ACC112 (cell line): Measurements from ENCODE around the gene RGS14.
"Not testable (repeated sequence)": the region's sequence is repeated elsewhere in the genome, so short reads cannot be mapped to it uniquely, and the experiment has no call there.

Source experiments
- H2AFZ ChIP-seq: fragments of 200-600 bp; sonication (generic); one replicate; pipeline ENCODE4 v1.6.0; 2017; ENCODE audit warnings: antibody characterized with exemption, low read length; ENCODE audit not compliant: unreplicated experiment
- H3K27ac ChIP-seq: fragments of 200-600 bp; sonication (generic); 2 replicates; pipeline ENCODE4 v1.5.1; 2014; ENCODE audit warnings: low read depth, mild to moderate bottlenecking, antibody characterized with exemption, low read length, moderate library complexity
- H3K27me3 ChIP-seq: fragments of 200-600 bp; sonication (generic); 2 replicates; pipeline ENCODE4 v1.6.1; 2014; ENCODE audit warnings: mild to moderate bottlenecking, antibody characterized with exemption, low read length, moderate library complexity, mixed read lengths; ENCODE audit not compliant: insufficient read depth
- H3K36me3 ChIP-seq: fragments of 200-600 bp; sonication (generic); 2 replicates; pipeline ENCODE4 v1.6.1; 2016; ENCODE audit warnings: mild to moderate bottlenecking, antibody characterized with exemption, low read length, moderate library complexity, mixed read lengths; ENCODE audit not compliant: insufficient read depth
- H3K4me1 ChIP-seq: fragments of 200-600 bp; sonication (generic); one replicate; pipeline ENCODE4 v1.6.1; 2016; ENCODE audit warnings: low read length, mixed read lengths; ENCODE audit not compliant: insufficient read depth, unreplicated experiment, control insufficient read depth
- H3K4me3 ChIP-seq: fragments of 200-600 bp; sonication (generic); 2 replicates; pipeline ENCODE4 v1.5.1; 2014; ENCODE audit warnings: mild to moderate bottlenecking, low read depth, low read length
- H3K79me2 ChIP-seq: fragments of 200-600 bp; sonication (generic); one replicate; pipeline ENCODE4 v1.6.0; 2016; ENCODE audit warnings: low read length; ENCODE audit not compliant: control insufficient read depth, unreplicated experiment, insufficient read depth

Gene RGS14

DNA sequence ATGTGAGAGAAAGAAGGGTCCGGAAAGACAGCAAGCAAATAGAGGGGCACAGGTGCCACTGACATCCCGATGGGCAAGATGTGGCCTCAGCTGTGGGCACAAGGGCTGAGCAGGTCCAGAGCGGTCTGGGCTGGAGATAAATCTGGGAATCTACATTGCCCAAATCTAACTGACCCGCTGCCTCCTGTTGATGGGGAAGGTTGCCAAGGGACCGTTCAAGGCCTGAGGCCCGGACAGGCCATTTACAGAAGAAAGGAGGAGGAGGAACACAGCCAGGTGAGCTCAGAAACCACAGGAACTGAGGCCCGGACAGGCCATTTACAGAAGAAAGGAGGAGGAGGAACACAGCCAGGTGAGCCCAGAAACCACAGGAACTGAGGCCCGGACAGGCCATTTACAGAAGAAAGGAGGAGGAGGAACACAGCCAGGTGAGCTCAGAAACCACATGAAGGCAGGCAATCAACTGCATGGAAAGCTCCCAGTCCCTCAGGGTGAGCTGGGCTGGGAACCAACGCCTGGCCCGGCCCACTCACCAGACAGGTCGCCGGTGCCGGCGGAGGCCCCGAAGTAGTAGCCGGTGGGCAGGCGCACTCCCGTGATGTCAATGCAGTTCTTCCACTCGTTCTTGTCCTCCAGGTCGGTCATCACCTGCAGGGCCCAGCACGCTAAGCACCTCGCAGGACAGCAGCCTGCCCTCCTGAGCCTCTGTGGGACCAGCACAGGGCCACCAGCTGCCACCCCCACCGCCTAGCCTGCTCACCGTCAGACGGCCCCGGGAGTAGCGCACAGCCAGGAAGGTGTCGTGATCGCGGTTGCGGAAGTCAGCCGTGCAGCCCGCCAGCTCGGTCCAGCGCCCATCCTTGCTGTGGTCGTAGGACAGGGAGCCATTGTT is 20.9 kb upstream of the RGS14 start:
- H3K79me2 ChIP-seq: peaks cover 5% of the 10 kb centered on the region
- no peak overlapping the region for H3K27ac ChIP-seq
- no peaks in the 10 kb centered on the region for H3K4me1 ChIP-seq
- no peak overlapping the region for H2AFZ ChIP-seq
- no peaks in the 10 kb centered on the region for H3K27me3 ChIP-seq
- no peak overlapping the region for H3K4me3 ChIP-seq
- 0 out of 2 replicates have a peak, but pooled peaks cover 4% of the 10 kb centered on the region for H3K36me3 ChIP-seq

DNA sequence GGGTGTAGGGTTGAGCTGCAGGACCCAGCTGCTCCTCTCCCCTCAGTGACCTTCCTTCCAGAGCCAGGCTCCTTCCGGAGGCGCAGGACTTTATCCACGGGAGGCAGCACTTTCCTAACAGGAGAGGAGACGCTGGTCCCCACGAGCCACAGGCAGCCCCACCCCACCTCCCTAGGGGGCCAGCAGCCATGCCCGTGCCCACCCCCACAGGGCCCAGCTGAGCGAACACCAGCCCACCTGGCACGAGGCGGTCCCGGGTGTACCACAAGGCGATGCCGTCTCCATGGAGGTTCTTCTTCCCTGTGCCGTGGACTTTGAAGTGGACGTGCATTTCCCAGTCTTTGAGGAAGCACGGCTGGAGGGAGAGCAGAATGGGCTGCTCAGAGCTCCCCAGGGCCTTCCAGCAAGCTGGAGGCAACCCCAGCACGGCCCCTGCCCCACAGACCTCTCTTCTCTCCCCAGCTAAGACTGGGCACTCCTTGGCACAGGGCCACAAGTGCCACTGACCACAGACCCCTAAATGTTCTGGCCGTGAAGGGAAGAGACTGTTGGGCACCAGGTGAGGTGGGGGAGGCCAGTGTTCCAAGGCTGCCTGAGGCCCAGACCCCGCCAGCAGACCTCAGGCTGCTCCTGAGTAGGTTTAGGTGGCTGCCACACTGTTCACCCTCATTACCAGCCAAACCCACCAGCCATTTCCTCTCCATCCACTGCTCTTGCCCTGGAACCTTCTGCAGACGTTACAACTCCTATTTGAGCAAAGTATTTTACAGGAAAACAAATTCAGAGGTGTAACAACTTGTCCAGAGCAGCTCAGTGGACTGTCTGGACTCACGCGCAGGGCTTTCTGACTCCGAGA is 19.2 kb upstream of the RGS14 start:
- H3K36me3 ChIP-seq: 0 out of 2 replicates have a peak, but pooled peaks cover 3% of the 10 kb centered on the region
- H3K27ac ChIP-seq: no peak overlapping the region
- peaks cover 8% of the 10 kb centered on the region for H3K79me2 ChIP-seq
- no peaks in the 10 kb centered on the region for H3K27me3 ChIP-seq
- no peaks in the 10 kb centered on the region for H3K4me1 ChIP-seq
- H3K4me3 ChIP-seq: no peak overlapping the region
- no peak overlapping the region for H2AFZ ChIP-seq

DNA sequence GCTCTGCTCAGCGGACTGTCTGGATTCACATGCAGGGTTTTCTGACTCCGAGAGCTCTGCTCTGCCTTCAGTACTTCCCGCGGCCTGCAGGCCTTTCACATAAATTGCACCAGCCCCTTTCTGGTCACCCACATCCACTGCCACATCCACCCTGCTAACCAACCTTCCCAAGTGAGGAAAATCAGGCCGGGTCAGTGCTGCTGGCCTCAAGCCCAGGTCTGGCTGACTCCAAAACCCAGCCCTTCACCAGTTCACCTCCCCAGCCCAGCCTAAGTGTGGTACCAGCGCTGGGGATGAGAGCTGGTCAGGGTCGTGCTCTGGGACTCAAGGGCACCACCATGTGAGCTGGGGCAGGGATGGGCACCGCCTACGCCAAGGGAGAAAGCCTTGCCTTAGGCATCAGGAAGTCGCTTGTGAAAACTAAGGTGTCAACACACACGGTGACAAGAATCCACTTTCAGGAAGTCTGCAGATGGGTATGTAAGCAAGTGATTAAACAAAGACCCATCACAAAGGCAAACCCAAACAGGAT is 18.6 kb upstream of the RGS14 start:
- Histone ChIP-seq H3K4me3 (no peak overlapping the region), H3K4me1 (no peaks in the 10 kb centered on the region), H2AFZ (no peak overlapping the region), H3K27ac (no peak overlapping the region), H3K27me3 (no peaks in the 10 kb centered on the region), H3K36me3 (no peaks in the 10 kb centered on the region), H3K79me2 (peaks cover 12% of the 10 kb centered on the region)

DNA sequence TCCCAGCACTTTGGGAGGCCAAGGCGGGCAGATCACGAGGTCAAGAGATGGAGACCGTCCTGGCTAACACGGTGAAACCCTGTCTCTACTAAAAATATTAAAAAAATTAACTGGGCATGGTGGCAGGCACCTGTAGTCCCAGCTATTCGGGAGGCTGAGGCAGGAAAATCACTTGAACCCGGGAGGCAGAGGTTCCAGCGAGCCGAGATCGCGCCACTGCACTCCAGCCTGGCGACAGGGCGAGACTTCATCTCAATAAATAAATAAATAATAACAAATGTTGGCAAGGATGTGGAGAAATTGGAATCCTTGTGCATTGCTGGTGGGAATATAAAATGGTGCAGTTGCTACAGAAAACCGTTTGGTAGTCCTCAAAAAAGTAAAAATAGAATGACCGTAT is 14.7 kb upstream of the RGS14 start:
- not testable (repeated sequence) for H3K27me3 ChIP-seq, H3K27ac ChIP-seq, H3K4me1 ChIP-seq, H3K36me3 ChIP-seq, H2AFZ ChIP-seq, H3K4me3 ChIP-seq
- peaks cover 40% of the 10 kb centered on the region for H3K79me2 ChIP-seq

DNA sequence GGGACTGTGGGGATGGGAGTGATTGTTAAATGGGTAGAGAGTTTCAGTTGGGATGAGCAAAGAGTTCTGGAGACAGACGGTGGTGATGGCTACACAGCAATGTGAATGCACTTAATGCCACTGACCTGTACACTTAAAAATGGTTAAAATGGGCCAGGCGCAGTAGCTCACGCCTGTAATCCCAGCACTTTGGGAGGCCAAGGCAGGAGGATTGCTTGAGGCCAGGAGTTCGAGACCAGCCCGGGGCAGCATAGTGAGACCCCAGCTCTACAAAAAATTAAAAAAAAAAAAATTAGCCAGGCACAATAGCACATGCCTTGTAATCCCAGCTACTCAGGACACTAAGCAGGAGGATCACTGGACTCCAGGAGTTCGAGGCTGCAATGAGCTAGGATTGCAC is 13.9 kb upstream of the RGS14 start:
- Histone ChIP-seq H3K36me3 (peaks cover 4% of the 10 kb centered on the region; the same call in 1 of the 2 replicates), H3K4me1 (no peaks in the 10 kb centered on the region), H2AFZ (no peak overlapping the region), H3K79me2 (peaks cover 45% of the 10 kb centered on the region), H3K4me3 (no peak overlapping the region), H3K27me3 (no peaks in the 10 kb centered on the region), H3K27ac (no peak overlapping the region)

DNA sequence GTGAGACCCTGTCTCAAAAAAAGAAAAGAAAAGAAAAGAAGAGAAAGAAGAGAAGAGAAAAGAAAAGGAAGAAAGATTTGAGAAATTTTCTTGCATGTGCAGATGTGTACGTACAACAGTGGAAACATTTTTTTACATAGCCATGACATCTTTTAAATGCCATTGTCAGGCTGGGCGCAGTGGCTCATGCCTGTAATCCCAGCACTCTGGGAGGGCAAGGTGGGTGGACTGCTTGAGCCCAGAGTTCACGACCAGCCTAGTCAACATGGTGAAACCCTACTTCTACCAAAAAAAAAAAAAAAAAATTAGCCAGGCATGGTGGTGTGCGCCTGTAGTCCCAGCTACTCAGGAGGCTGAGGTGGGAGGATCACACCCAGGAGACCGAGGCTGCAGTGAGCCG is 12.8 kb upstream of the RGS14 start:
- no peak overlapping the region for H3K4me3 ChIP-seq
- H3K27ac ChIP-seq: no peak overlapping the region
- H3K79me2 ChIP-seq: peaks cover 51% of the 10 kb centered on the region
- no peaks in the 10 kb centered on the region for H3K27me3 ChIP-seq
- peaks cover 4% of the 10 kb centered on the region; the same call in 1 of the 2 replicates for H3K36me3 ChIP-seq
- peaks cover 5% of the 10 kb centered on the region for H3K4me1 ChIP-seq
- no peak overlapping the region for H2AFZ ChIP-seq

DNA sequence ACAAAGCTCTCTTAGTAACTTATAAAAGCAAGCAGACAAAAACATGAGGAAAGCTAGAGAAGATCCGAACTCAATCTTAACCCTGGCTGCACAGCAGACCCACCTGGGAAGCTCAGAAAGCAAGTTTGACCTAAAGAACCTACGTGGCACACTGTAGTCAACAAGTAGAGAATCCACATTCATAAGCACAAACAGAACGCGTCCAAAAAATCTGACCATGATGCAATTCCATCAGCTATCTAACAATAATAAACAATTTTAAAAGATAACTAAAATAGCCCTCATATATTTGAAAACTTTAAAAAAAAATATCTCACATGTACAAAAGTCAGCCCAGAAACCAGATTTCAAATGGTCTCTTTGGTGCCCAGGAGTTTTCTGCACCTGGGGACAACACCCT is 10.9 kb upstream of the RGS14 start:
- Histone ChIP-seq H2AFZ (no peak overlapping the region), H3K27me3 (no peaks in the 10 kb centered on the region), H3K79me2 (peaks cover 66% of the 10 kb centered on the region), H3K4me3 (no peak overlapping the region), H3K36me3 (peaks cover 4% of the 10 kb centered on the region; the same call in 1 of the 2 replicates), H3K4me1 (peaks cover 15% of the 10 kb centered on the region), H3K27ac (no peak overlapping the region)

DNA sequence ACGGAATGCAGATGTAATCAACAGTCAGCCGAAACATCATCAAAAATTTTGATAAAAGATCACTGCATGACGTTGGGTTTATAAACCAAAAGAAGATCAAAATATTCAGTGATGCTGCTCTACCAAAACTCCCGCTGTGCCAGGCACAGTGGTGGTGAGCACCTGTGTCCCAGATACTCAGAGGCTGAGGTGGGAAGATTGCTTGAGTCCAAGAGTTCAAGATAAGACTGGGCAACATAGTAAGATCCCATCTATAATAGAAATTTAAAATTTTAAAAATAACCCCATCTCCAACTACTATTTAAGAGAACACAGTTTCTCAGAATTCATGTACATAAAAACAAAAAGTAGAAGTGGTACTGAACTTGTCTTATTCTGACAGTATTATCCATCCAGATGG is 10.0 kb upstream of the RGS14 start:
- peaks cover 15% of the 10 kb centered on the region for H3K4me1 ChIP-seq
- no peak overlapping the region for H2AFZ ChIP-seq
- no peak overlapping the region for H3K4me3 ChIP-seq
- peaks cover 4% of the 10 kb centered on the region; the same call in 1 of the 2 replicates for H3K36me3 ChIP-seq
- no peak overlapping the region for H3K27ac ChIP-seq
- peaks cover 66% of the 10 kb centered on the region for H3K79me2 ChIP-seq
- H3K27me3 ChIP-seq: no peaks in the 10 kb centered on the region

DNA sequence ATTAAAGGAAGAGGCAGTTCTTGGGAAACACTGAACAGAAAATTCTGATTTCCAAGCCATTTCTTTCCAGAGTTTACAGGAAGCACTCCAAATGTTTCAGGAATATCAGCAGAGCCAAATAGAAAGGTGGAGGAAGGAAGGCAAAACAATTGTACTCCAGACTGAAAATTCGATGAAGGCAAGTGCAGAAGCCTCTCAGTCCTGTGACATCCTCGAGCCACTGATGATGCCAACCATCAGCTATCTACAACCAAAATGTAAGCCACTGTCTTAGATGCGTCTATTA is 8.4 kb upstream of the RGS14 start:
- no peaks in the 10 kb centered on the region for H3K27me3 ChIP-seq
- peaks cover 4% of the 10 kb centered on the region; the same call in 1 of the 2 replicates for H3K36me3 ChIP-seq
- peak overlapping the region; percentile 98; the same call in 1 of the 2 replicates for H3K4me3 ChIP-seq
- no peak overlapping the region for H2AFZ ChIP-seq
- peaks cover 60% of the 10 kb centered on the region for H3K79me2 ChIP-seq
- no peak overlapping the region for H3K27ac ChIP-seq
- H3K4me1 ChIP-seq: peaks cover 15% of the 10 kb centered on the region

DNA sequence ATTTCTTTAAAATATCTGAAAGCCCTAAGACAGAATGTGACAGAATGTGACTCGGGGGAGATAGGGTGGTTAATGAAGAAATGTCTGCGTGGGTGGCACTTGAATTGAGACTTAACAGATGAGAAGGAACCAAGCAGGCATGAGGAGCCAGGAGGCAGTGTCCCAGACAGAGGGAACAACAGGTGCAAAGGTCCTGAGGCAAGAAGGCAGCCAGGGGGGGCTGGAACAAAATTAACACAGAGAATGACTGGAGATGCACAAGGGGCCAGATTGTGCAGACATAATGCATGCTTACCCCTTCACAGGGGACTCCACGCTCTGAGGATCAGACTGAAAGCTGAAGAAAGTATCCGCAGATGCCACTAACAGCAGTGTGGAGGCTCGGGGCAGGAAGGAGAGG is 8.0 kb upstream of the RGS14 start:
- Histone ChIP-seq H3K27ac (no peak overlapping the region), H3K27me3 (no peaks in the 10 kb centered on the region), H3K79me2 (peaks cover 59% of the 10 kb centered on the region), H3K4me1 (peaks cover 15% of the 10 kb centered on the region), H3K4me3 (peak overlapping the region; percentile 98), H2AFZ (no peak overlapping the region), H3K36me3 (peaks cover 4% of the 10 kb centered on the region; the same call in 1 of the 2 replicates)
